ENCODE data around the gene RBL1.

- TF ChIP-seq CTCF (conservative IDR thresholded peaks at IDR 0.05; ENCODE audit: low read length) (no peak), EZH2phosphoT487 (IDR thresholded peaks at IDR 0.05; ENCODE audit: borderline replicate concordance) (no peak)
Measured at GRCh38 chr20:37095108-37095598, 644 bp downstream of the RBL1 start.

All from Loucy (cell line).